HEK293 (cell line): ENCODE data around the gene NFATC1.

Experiments used
- CTCF ChIA-PET: fragments of 350-600 bp; formaldehyde crosslinking; extraction: SDS; loops from one replicate; lab custom pipeline; 2021; ENCODE audit warnings: antibody characterized with exemption; lab: Yijun Ruan, JAX
- POLR2A ChIA-PET: fragments of 300-600 bp; formaldehyde crosslinking; extraction: SDS; loops from one replicate; lab custom pipeline; 2020; ENCODE audit warnings: antibody characterized with exemption, inconsistent platforms; lab: Yijun Ruan, JAX
- H3K27ac ChIP-seq: fragments of 200-500 bp; sonication (Bioruptor generic); 2 replicates; pipeline ENCODE4 v1.5.1; 2014; ENCODE audit warnings: low read depth, low read length, control low read depth, inconsistent platforms; ENCODE audit errors: extremely low read depth
- H3K36me3 ChIP-seq, 2 experiments: fragments of 200-500 bp in 1 of 2; sonication (Bioruptor generic) in 1 of 2; 1 replicate in 1 of 2; 2 replicates in 1 of 2; pipeline ENCODE4 v1.5.1; 2014 to 2017; ENCODE audit warnings: inconsistent platforms in 2 of 2, low read length in 2 of 2; ENCODE audit not compliant: control insufficient read depth in 2 of 2, insufficient read depth in 1 of 2
- H3K4me1 ChIP-seq: fragments of 200-500 bp; sonication (Bioruptor generic); 2 replicates; pipeline ENCODE4 v1.5.1; 2014; ENCODE audit warnings: mild to moderate bottlenecking, low read length, inconsistent platforms; ENCODE audit not compliant: control insufficient read depth, insufficient read depth
- H3K4me3 ChIP-seq: 2 replicates; pipeline ENCODE4 v1.5.1; 2011; ENCODE audit warnings: low read depth, mild to moderate bottlenecking, control low read depth, low read length, moderate library complexity
- H3K9me3 ChIP-seq: fragments of 200-500 bp; sonication (Bioruptor generic); 2 replicates; pipeline ENCODE4 v1.5.1; 2014; ENCODE audit warnings: low read depth, low read length, inconsistent platforms; ENCODE audit not compliant: control insufficient read depth, insufficient read depth
- BCL11B ChIP-seq: fragments of 450-650 bp; formaldehyde crosslinking; IDR thresholded peaks from 2 replicates; pipeline ENCODE4 v1.5.1; 2016; ENCODE audit warnings: low read depth, missing biosample characterization, missing genetic modification characterization
- GLI4 ChIP-seq: fragments of 450-650 bp; formaldehyde crosslinking; IDR thresholded peaks from 2 replicates; pipeline ENCODE4 v1.5.1; 2016; ENCODE audit warnings: missing biosample characterization, missing genetic modification characterization
- IKZF3 ChIP-seq: fragments of 450-650 bp; IDR thresholded peaks from 2 replicates; pipeline ENCODE4 v1.5.0; 2018; ENCODE audit warnings: missing biosample characterization, mild to moderate bottlenecking, missing genetic modification characterization, moderate library complexity
- KLF16 ChIP-seq: fragments of 450-650 bp; formaldehyde crosslinking; IDR thresholded peaks from 2 replicates; pipeline ENCODE4 v1.5.1; 2017; ENCODE audit warnings: missing biosample characterization, missing genetic modification characterization
- KLF7 ChIP-seq: fragments of 450-650 bp; formaldehyde crosslinking; IDR thresholded peaks from 2 replicates; pipeline ENCODE4 v1.5.1; 2016; ENCODE audit warnings: missing biosample characterization, missing genetic modification characterization, borderline replicate concordance
- REPIN1 ChIP-seq: fragments of 450-650 bp; formaldehyde crosslinking; IDR thresholded peaks from 2 replicates; pipeline ENCODE4 v1.5.1; 2017; ENCODE audit warnings: missing biosample characterization, missing genetic modification characterization, low read depth
- SCRT1 ChIP-seq: fragments of 450-650 bp; formaldehyde crosslinking; IDR thresholded peaks from 2 replicates; pipeline ENCODE4 v1.5.1; 2016; ENCODE audit warnings: missing biosample characterization, missing genetic modification characterization, borderline replicate concordance
- SCRT2 ChIP-seq: fragments of 450-650 bp; formaldehyde crosslinking; IDR thresholded peaks from 2 replicates; pipeline ENCODE4 v1.5.1; 2016; ENCODE audit warnings: missing biosample characterization, missing genetic modification characterization
- SETDB1 ChIP-seq: IDR thresholded peaks from one replicate; pipeline ENCODE4 v1.6.1; 2017; ENCODE audit warnings: mild to moderate bottlenecking, low read length, moderate library complexity, mixed read lengths; ENCODE audit not compliant: insufficient read length
- TCF7L2 ChIP-seq: IDR thresholded peaks from 2 replicates; pipeline ENCODE4 v1.6.1; 2011; ENCODE audit warnings: low read depth, mild to moderate bottlenecking, inconsistent platforms, low read length, moderate library complexity, borderline replicate concordance
- ZBTB1 ChIP-seq: fragments of 450-650 bp; formaldehyde crosslinking; IDR thresholded peaks from 2 replicates; pipeline ENCODE4 v1.5.1; 2016; ENCODE audit warnings: missing biosample characterization, missing genetic modification characterization
- ZBTB7A ChIP-seq: fragments of 450-650 bp; formaldehyde crosslinking; IDR thresholded peaks from 2 replicates; pipeline ENCODE4 v1.5.1; 2016; ENCODE audit warnings: low read depth, missing biosample characterization, missing genetic modification characterization
- ZIC2 ChIP-seq: fragments of 450-650 bp; formaldehyde crosslinking; IDR thresholded peaks from 2 replicates; pipeline ENCODE4 v1.5.1; 2016; ENCODE audit warnings: missing biosample characterization, missing genetic modification characterization
- ZNF140 ChIP-seq: fragments of 450-650 bp; formaldehyde crosslinking; IDR thresholded peaks from 2 replicates; pipeline ENCODE4 v1.5.1; 2016; ENCODE audit warnings: missing biosample characterization, missing genetic modification characterization
- ZNF175 ChIP-seq: fragments of 450-650 bp; formaldehyde crosslinking; IDR thresholded peaks from 2 replicates; pipeline ENCODE4 v1.5.1; 2016; ENCODE audit warnings: missing biosample characterization, missing genetic modification characterization
- ZNF324 ChIP-seq: fragments of 450-650 bp; formaldehyde crosslinking; IDR thresholded peaks from 2 replicates; pipeline ENCODE4 v1.5.1; 2016; ENCODE audit warnings: missing biosample characterization, missing genetic modification characterization
- ZNF350 ChIP-seq: fragments of 450-650 bp; formaldehyde crosslinking; IDR thresholded peaks from 2 replicates; pipeline ENCODE4 v1.5.0; 2017; ENCODE audit warnings: missing biosample characterization, mild to moderate bottlenecking, missing genetic modification characterization
- ZNF394 ChIP-seq: fragments of 450-650 bp; formaldehyde crosslinking; IDR thresholded peaks from 2 replicates; pipeline ENCODE4 v1.5.1; 2016; ENCODE audit warnings: missing biosample characterization, missing genetic modification characterization, mild to moderate bottlenecking, moderate library complexity, borderline replicate concordance
- ZNF416 ChIP-seq: fragments of 450-650 bp; formaldehyde crosslinking; IDR thresholded peaks from 2 replicates; pipeline ENCODE4 v1.5.1; 2016; ENCODE audit warnings: missing biosample characterization, missing genetic modification characterization
- ZNF426 ChIP-seq: fragments of 450-650 bp; formaldehyde crosslinking; IDR thresholded peaks from 2 replicates; pipeline ENCODE4 v1.5.1; 2017; ENCODE audit warnings: missing biosample characterization, missing genetic modification characterization, mild to moderate bottlenecking, inconsistent platforms, moderate library complexity
- ZNF473 ChIP-seq: fragments of 450-650 bp; formaldehyde crosslinking; IDR thresholded peaks from 2 replicates; pipeline ENCODE4 v1.5.1; 2017; ENCODE audit warnings: missing biosample characterization, missing genetic modification characterization
- ZNF48 ChIP-seq: fragments of 450-650 bp; formaldehyde crosslinking; IDR thresholded peaks from 2 replicates; pipeline ENCODE4 v1.5.1; 2016; ENCODE audit warnings: missing biosample characterization, missing genetic modification characterization
- ZNF530 ChIP-seq: fragments of 450-650 bp; formaldehyde crosslinking; IDR thresholded peaks from 2 replicates; pipeline ENCODE4 v1.5.1; 2016; ENCODE audit warnings: low read depth, missing biosample characterization, missing genetic modification characterization
- ZNF560 ChIP-seq: fragments of 450-650 bp; formaldehyde crosslinking; IDR thresholded peaks from 2 replicates; pipeline ENCODE4 v1.5.1; 2017; ENCODE audit warnings: missing biosample characterization, missing genetic modification characterization, borderline replicate concordance
- ZNF571 ChIP-seq: fragments of 450-650 bp; formaldehyde crosslinking; IDR thresholded peaks from 2 replicates; pipeline ENCODE4 v1.5.0; 2017; ENCODE audit warnings: missing biosample characterization, missing genetic modification characterization
- ZNF585B ChIP-seq: fragments of 450-650 bp; formaldehyde crosslinking; IDR thresholded peaks from 2 replicates; pipeline ENCODE4 v1.5.1; 2016; ENCODE audit warnings: missing biosample characterization, missing genetic modification characterization
- ZNF654 ChIP-seq: fragments of 450-650 bp; formaldehyde crosslinking; IDR thresholded peaks from 2 replicates; pipeline ENCODE4 v1.5.1; 2016; ENCODE audit warnings: low read depth, missing biosample characterization, missing genetic modification characterization
- ZNF677 ChIP-seq: fragments of 450-650 bp; IDR thresholded peaks from 2 replicates; pipeline ENCODE4 v1.5.0; 2018; ENCODE audit warnings: missing biosample characterization, mild to moderate bottlenecking, missing genetic modification characterization, moderate library complexity
- ZNF701 ChIP-seq: fragments of 450-650 bp; formaldehyde crosslinking; IDR thresholded peaks from 2 replicates; pipeline ENCODE4 v1.5.1; 2016; ENCODE audit warnings: missing biosample characterization, missing genetic modification characterization
- ZNF768 ChIP-seq: fragments of 450-650 bp; formaldehyde crosslinking; IDR thresholded peaks from 2 replicates; pipeline ENCODE4 v1.5.1; 2018; ENCODE audit warnings: missing biosample characterization, mild to moderate bottlenecking, missing genetic modification characterization
- ZSCAN16 ChIP-seq: fragments of 450-650 bp; formaldehyde crosslinking; IDR thresholded peaks from 2 replicates; pipeline ENCODE4 v1.5.1; 2016; ENCODE audit warnings: missing biosample characterization, missing genetic modification characterization
- ZSCAN23 ChIP-seq: fragments of 450-650 bp; formaldehyde crosslinking; IDR thresholded peaks from 2 replicates; pipeline ENCODE4 v1.5.1; 2016; ENCODE audit warnings: missing biosample characterization, missing genetic modification characterization
- TF ChIP-seq, protein P1 (sequence below): fragments of 450-650 bp; formaldehyde crosslinking; IDR thresholded peaks from 2 replicates; pipeline ENCODE4 v1.5.1; 2016; ENCODE audit warnings: missing biosample characterization, missing genetic modification characterization
- TF ChIP-seq, protein P2 (sequence below): fragments of 450-650 bp; formaldehyde crosslinking; IDR thresholded peaks from 2 replicates; pipeline ENCODE4 v1.5.1; 2017; ENCODE audit warnings: missing biosample characterization, missing genetic modification characterization
- TF ChIP-seq, protein P3 (sequence below): sonication (generic); formaldehyde crosslinking; IDR thresholded peaks from 2 replicates; pipeline ENCODE4 v1.8.1; 2022; ENCODE audit warnings: mild to moderate bottlenecking, moderate library complexity, missing genetic modification reagents
- TF ChIP-seq, protein P4 (sequence below): fragments of 450-650 bp; formaldehyde crosslinking; IDR thresholded peaks from 2 replicates; pipeline ENCODE4 v1.5.1; 2017; ENCODE audit warnings: missing biosample characterization, missing genetic modification characterization
- TF ChIP-seq, protein P5 (sequence below): fragments of 450-650 bp; formaldehyde crosslinking; IDR thresholded peaks from 2 replicates; pipeline ENCODE4 v1.5.1; 2016; ENCODE audit warnings: missing biosample characterization, missing genetic modification characterization

Gene NFATC1

DNA sequence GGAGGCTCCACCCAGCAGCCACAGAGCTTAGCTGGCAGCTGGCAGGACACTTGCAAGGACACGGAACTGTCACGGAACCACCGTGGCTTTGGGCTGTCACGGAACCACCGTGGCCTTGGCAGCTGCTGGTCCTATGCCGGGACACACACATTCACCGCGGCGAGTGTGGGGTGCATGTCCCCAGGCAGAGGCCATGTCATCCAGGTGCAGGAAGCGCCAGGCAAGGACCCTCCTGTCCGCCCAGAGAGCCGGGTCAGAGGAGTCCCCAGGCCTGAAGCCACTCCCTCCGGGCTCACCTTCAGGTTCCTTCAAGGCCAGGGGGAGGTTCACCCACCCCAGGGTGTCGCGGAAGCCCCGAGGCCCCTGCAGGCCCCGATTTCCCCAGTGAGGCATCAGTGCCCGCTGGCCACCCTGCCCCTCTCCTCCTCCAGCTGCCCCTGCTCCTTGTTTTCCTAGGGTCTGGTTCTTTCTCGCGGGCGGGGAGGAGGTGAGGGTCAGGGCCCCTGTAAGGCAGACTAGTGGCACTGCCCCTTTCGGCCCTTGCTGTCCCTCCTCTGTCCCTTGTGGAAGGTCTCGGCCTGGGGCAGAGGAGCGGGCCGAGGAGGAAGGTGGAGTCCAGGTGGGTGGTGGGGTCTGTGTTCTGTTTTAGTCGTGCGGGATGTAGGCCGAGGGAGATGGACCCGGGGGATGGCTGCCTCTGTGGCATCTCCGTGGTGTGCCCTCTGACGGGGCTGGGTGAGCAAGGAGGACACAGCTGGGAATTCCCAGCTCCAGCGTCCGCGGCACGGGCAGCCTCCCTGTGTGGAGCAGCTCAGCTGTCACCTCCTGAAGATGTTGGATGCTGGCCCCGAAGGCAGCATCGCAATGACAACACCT lies 60.6 kb downstream of the NFATC1 start:
- no peak overlapping the region for H3K27ac ChIP-seq
- peaks cover 0 to 28% of the 10 kb centered on the region in 2 experiments; a peak in 1 of 3 replicates for H3K36me3 ChIP-seq
- POLR2A ChIA-PET: no interaction called here

DNA sequence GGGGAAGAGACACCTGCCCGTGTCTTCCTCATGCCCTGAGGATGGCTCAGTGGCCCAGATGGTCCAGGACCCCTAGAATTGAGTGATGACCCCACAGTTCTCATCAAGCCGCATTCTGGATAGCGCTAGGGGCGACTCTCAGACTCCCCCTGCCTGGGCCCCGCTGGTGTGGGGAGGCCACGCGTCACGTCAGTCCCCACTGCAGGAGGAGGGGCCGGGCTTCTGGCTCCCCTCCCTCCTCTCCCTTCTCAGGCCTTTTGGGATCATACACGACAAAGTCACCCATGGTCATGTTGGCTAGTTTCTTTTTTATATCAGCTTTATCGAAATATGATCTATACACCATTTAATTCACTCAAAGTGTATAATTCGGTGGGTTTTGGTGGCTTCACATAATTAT lies 61.5 kb downstream of the NFATC1 start:
- H3K4me1 ChIP-seq: no peaks in the 10 kb centered on the region
- no peak overlapping the region for H3K27ac ChIP-seq
- H3K9me3 ChIP-seq: no peaks in the 10 kb centered on the region
- ChIA-PET POLR2A (no interaction called here), CTCF (no interaction called here)
- no peak overlapping the region for H3K4me3 ChIP-seq
- TF ChIP-seq TCF7L2 (no peak), ZIC2 (tag by site-specific recombination) (no peak), ZNF324 (tag by site-specific recombination) (no peak), ZNF677 (tag by site-specific recombination) (no peak), SETDB1 (no peak), ZNF768 (no peak), ZNF560 (tag by site-specific recombination) (no peak), ZNF350 (tag by site-specific recombination) (no peak), ZNF140 (tag by site-specific recombination) (no peak), KLF16 (no peak), ZNF701 (tag by site-specific recombination) (no peak), ZNF175 (no peak), SCRT1 (tag by site-specific recombination) (no peak), ZNF426 (tag by site-specific recombination) (no peak), ZNF571 (tag by site-specific recombination) (no peak), ZBTB7A (tag by site-specific recombination) (no peak), ZNF473 (tag by site-specific recombination) (no peak)
- TF ChIP-seq, protein P1, sequence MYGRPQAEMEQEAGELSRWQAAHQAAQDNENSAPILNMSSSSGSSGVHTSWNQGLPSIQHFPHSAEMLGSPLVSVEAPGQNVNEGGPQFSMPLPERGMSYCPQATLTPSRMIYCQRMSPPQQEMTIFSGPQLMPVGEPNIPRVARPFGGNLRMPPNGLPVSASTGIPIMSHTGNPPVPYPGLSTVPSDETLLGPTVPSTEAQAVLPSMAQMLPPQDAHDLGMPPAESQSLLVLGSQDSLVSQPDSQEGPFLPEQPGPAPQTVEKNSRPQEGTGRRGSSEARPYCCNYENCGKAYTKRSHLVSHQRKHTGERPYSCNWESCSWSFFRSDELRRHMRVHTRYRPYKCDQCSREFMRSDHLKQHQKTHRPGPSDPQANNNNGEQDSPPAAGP (tag by site-specific recombination): no peak
- TF ChIP-seq, protein P2, sequence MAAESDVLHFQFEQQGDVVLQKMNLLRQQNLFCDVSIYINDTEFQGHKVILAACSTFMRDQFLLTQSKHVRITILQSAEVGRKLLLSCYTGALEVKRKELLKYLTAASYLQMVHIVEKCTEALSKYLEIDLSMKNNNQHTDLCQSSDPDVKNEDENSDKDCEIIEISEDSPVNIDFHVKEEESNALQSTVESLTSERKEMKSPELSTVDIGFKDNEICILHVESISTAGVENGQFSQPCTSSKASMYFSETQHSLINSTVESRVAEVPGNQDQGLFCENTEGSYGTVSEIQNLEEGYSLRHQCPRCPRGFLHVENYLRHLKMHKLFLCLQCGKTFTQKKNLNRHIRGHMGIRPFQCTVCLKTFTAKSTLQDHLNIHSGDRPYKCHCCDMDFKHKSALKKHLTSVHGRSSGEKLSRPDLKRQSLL (tag by site-specific recombination): no peak
- TF ChIP-seq, protein P3, sequence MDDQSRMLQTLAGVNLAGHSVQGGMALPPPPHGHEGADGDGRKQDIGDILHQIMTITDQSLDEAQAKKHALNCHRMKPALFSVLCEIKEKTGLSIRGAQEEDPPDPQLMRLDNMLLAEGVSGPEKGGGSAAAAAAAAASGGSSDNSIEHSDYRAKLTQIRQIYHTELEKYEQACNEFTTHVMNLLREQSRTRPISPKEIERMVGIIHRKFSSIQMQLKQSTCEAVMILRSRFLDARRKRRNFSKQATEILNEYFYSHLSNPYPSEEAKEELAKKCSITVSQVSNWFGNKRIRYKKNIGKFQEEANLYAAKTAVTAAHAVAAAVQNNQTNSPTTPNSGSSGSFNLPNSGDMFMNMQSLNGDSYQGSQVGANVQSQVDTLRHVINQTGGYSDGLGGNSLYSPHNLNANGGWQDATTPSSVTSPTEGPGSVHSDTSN (CRISPR knock-in tag): no peak
- peaks cover 0 to 28% of the 10 kb centered on the region in 2 experiments; a peak in 1 of 3 replicates for H3K36me3 ChIP-seq

More for the DNA sequence above, 60.6 kb downstream of the NFATC1 start:
- CTCF ChIA-PET: no interaction called here
- no peaks in the 10 kb centered on the region for H3K9me3 ChIP-seq
- no peak overlapping the region for H3K4me3 ChIP-seq
- H3K4me1 ChIP-seq: no peaks in the 10 kb centered on the region
- TF ChIP-seq, protein P4, sequence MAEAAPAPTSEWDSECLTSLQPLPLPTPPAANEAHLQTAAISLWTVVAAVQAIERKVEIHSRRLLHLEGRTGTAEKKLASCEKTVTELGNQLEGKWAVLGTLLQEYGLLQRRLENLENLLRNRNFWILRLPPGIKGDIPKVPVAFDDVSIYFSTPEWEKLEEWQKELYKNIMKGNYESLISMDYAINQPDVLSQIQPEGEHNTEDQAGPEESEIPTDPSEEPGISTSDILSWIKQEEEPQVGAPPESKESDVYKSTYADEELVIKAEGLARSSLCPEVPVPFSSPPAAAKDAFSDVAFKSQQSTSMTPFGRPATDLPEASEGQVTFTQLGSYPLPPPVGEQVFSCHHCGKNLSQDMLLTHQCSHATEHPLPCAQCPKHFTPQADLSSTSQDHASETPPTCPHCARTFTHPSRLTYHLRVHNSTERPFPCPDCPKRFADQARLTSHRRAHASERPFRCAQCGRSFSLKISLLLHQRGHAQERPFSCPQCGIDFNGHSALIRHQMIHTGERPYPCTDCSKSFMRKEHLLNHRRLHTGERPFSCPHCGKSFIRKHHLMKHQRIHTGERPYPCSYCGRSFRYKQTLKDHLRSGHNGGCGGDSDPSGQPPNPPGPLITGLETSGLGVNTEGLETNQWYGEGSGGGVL (tag by site-specific recombination): no peak
- TF ChIP-seq REPIN1 (tag by site-specific recombination) (no peak), ZNF394 (tag by site-specific recombination) (no peak), ZSCAN23 (tag by site-specific recombination) (no peak), ZSCAN16 (tag by site-specific recombination) (no peak), ZNF48 (tag by site-specific recombination) (no peak), BCL11B (tag by site-specific recombination) (no peak), ZNF585B (tag by site-specific recombination) (no peak), ZNF416 (no peak), IKZF3 (tag by site-specific recombination) (no peak), GLI4 (tag by site-specific recombination) (no peak), ZNF530 (tag by site-specific recombination) (no peak), ZNF350 (tag by site-specific recombination) (no peak), ZNF654 (no peak), ZBTB1 (tag by site-specific recombination) (no peak), SCRT2 (tag by site-specific recombination) (no peak), KLF7 (tag by site-specific recombination) (no peak)
- TF ChIP-seq, protein P5, sequence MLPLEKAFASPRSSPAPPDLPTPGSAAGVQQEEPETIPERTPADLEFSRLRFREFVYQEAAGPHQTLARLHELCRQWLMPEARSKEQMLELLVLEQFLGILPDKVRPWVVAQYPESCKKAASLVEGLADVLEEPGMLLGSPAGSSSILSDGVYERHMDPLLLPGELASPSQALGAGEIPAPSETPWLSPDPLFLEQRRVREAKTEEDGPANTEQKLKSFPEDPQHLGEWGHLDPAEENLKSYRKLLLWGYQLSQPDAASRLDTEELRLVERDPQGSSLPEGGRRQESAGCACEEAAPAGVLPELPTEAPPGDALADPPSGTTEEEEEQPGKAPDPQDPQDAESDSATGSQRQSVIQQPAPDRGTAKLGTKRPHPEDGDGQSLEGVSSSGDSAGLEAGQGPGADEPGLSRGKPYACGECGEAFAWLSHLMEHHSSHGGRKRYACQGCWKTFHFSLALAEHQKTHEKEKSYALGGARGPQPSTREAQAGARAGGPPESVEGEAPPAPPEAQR (tag by site-specific recombination): no peak
